Activated CD8-positive, alpha-beta T cell treated with anti-CD3 and anti-CD28 coated beads, Interleukin-2, amount 10 ng/mL, durations not matched to agents 7 days and 5 days (primary cell): ENCODE data around the gene SPATA2L. TPM values are rescaled to one million over a fixed set of nuclear protein-coding genes. Genes with fewer than 3 reads are reported as not detected.
"Not testable (repeated sequence)": the region's sequence is repeated elsewhere in the genome, so short reads cannot be mapped to it uniquely, and the experiment has no call there.

Source experiments
- ATAC-seq: fragments of 150-1000 bp; cut with Tn5 transposase; one replicate; pipeline ENCODE4 v1.10.0; 2021; ENCODE audit warnings: moderate library complexity
- CTCF ChIA-PET: fragments of 350-600 bp; sonication (Branson Sonifier 250); formaldehyde crosslinking; loops from one replicate; lab custom pipeline; 2021; ENCODE audit warnings: antibody characterized with exemption; lab: Charles Lee
- POLR2A ChIA-PET: fragments of 350-600 bp; sonication (Branson Sonifier 250); formaldehyde crosslinking; loops from one replicate; lab custom pipeline; 2021; ENCODE audit warnings: antibody characterized with exemption; lab: Charles Lee
- DNase-seq: peaks from one replicate; pipeline ENCODE4 v3.0.0-alpha.2; 2020
- H3K27ac Mint-ChIP-seq: one replicate; pipeline ENCODE4 v1.8.0; 2021; ENCODE audit warnings: mild to moderate bottlenecking, mixed read lengths
- H3K27me3 Mint-ChIP-seq: one replicate; pipeline ENCODE4 v1.8.0; 2021; ENCODE audit warnings: low read depth, mixed read lengths
- H3K36me3 Mint-ChIP-seq: one replicate; pipeline ENCODE4 v1.8.0; 2021; ENCODE audit warnings: low read depth, mixed read lengths
- H3K4me1 Mint-ChIP-seq: one replicate; pipeline ENCODE4 v1.8.0; 2021; ENCODE audit warnings: low read depth, mixed read lengths
- H3K4me3 Mint-ChIP-seq: one replicate; pipeline ENCODE4 v1.8.0; 2021; ENCODE audit warnings: mild to moderate bottlenecking, mixed read lengths
- H3K9me3 Mint-ChIP-seq: one replicate; pipeline ENCODE4 v1.8.0; 2022; ENCODE audit warnings: mixed read lengths; ENCODE audit not compliant: insufficient read depth
- total RNA-seq, 2 experiments: library from RNA; stranded (reverse); gene quantifications; one replicate each; pipeline ENCODE4 v1.2.3, GENCODE V29; 2021

Gene SPATA2L
- total RNA-seq, 2 experiments from 2014 or later: 6.1 to 7.0 TPM

GRCh38 chr16:89687092-89687940 lies 14.2 kb downstream of the SPATA2L start:
- ATAC-seq (peak; percentile 43), DNase-seq (peak; percentile 42)
- CTCF ChIA-PET: interaction anchor here (0.7 to 2.8 kb wide), 5 partner anchors 12 to 186 kb away, joined by 3 to 27 read pairs (median 4); partner anchors contain the start of genes CHMP1A, SPATA33 and TCF25
- Mint-ChIP-seq H3K4me3 (peak overlapping the region; percentile 91), H3K4me1 (peaks cover 20% of the 10 kb centered on the region), H3K9me3 (no peaks in the 10 kb centered on the region), H3K27ac (peak overlapping the region; percentile 86), H3K27me3 (no peaks in the 10 kb centered on the region), H3K36me3 (peaks cover 46% of the 10 kb centered on the region)
- POLR2A ChIA-PET: interaction anchor here (0.5 to 1.4 kb wide), 6 partner anchors 8 to 1142 kb away, joined by 3 to 4 read pairs (median 3); partner anchors contain the start of gene CHMP1A

DNA sequence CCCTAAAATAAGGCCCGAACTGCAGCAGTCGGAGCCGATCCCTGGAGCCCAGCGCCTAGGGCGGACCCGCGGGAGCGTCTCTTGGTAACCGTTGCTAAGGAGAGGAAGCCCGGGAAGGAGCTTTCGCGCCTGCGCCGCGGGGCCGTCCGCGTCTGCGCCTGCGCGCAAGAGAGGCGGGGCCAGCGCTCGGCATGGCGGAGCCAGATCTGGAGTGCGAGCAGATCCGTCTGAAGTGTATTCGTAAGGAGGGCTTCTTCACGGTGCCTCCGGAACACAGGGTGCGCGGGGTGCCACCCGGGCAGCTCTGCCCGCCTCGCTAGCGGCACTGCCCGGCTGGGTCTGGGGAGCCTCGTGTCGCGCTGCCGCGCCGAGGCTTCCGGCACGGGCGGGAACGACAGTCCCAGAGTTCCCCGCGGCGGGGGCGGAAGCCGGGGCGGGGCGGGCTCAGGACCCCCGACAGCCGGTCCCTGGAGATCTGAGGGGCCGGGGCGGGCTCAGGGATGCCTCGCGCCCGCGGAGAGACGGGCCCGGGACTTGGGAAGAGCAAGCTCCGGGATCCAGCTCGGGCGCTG lies 14.9 kb downstream of the SPATA2L start, which contains the start of gene CDK10:
Gene CDK10 (plus strand): TSS at position 170 of the 572 bp plus-strand sequence. CDS start 22 bp downstream, at position 192.
- peak within 1 kb of the TSS; percentile 93 for H3K27ac Mint-ChIP-seq
- peak within 1 kb of the TSS; percentile 91 for H3K4me3 Mint-ChIP-seq
- DNase-seq: peak; percentile 91
- H3K36me3 Mint-ChIP-seq: peaks cover 45% of the 10 kb centered on the region
- no peaks in the 10 kb centered on the region for H3K27me3 Mint-ChIP-seq
- peak; percentile 90 for ATAC-seq
- no peaks in the 10 kb centered on the region for H3K9me3 Mint-ChIP-seq
- CTCF ChIA-PET: interaction anchor here (0.7 to 2.4 kb wide), 5 partner anchors 13 to 187 kb away, joined by 3 to 27 read pairs (median 3); partner anchors contain the start of genes CHMP1A, SPATA2L, SPATA33 and TCF25
- POLR2A ChIA-PET: interaction anchor here (0.5 to 1.4 kb wide), 8 partner anchors 9 to 1142 kb away, joined by 3 to 4 read pairs (median 3); partner anchors contain the start of gene CHMP1A
- peaks cover 20% of the 10 kb centered on the region for H3K4me1 Mint-ChIP-seq

DNA sequence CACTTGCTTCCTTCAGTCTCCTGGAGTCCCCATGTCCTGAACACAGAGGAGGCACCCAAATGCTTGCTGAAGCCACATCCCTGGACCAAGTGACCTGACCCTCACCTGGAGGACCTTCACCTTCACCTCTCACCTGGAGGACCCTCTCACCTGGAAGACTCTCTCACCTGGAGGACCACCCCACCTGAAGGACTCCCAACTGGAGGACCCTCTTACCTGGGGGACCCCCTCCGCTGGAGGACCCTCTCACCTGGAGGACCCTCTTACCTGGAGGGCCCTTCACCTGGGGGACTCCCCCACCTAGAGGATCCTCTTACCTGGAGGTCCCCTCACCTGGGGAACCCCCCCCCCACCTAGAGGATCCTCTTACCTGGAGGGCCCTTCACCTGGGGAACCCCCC lies 15.6 kb downstream of the SPATA2L start:
- H3K27me3 Mint-ChIP-seq: no peaks in the 10 kb centered on the region
- ATAC-seq: no peak
- peaks cover 20% of the 10 kb centered on the region for H3K4me1 Mint-ChIP-seq
- ChIA-PET POLR2A (interaction anchor here (0.6 to 1.0 kb wide), 4 partner anchors 27 to 202 kb away, joined by 3 to 4 read pairs (median 3); partner anchors contain the start of gene CHMP1A), CTCF (interaction anchor here (0.7 to 2.4 kb wide), 4 partner anchors 14 to 188 kb away, joined by 3 to 27 read pairs (median 4); partner anchors contain the start of genes CHMP1A, SPATA2L, SPATA33 and TCF25)
- no peaks in the 10 kb centered on the region for H3K9me3 Mint-ChIP-seq
- H3K27ac Mint-ChIP-seq: no peak overlapping the region
- DNase-seq: no peak
- peak overlapping the region; percentile 91 for H3K4me3 Mint-ChIP-seq
- H3K36me3 Mint-ChIP-seq: peaks cover 45% of the 10 kb centered on the region

DNA sequence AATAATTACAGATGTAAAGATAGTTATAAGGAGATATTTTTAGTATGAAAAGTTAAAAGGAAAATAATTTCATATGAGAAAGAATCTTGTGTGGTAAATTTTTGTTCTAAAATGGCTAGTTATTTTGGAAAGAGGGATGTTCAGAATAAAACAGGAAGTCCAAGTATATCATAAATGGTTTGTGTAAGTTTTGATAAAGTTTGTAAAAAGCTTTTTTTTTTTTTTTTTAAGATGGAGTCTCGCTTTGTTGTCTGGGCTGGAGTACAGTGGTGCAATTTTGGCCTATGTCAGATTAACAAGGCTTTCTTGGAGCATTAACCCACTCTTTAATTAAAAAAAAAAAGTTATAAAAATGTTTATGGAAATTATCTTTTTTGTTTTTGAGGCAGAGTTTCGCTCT lies 23.2 kb downstream of the SPATA2L start:
- peaks cover 3% of the 10 kb centered on the region for H3K9me3 Mint-ChIP-seq
- DNase-seq (no peak), ATAC-seq (no peak)
- peaks cover 14% of the 10 kb centered on the region for H3K36me3 Mint-ChIP-seq
- no peak overlapping the region for H3K27ac Mint-ChIP-seq
- ChIA-PET POLR2A (no interaction called here), CTCF (no interaction called here)
- no peak overlapping the region for H3K4me3 Mint-ChIP-seq
- H3K4me1 Mint-ChIP-seq: no peaks in the 10 kb centered on the region
- no peaks in the 10 kb centered on the region for H3K27me3 Mint-ChIP-seq

- Mint-ChIP-seq H3K27me3 (no peaks in the 10 kb centered on the region), H3K4me1 (peaks cover 12% of the 10 kb centered on the region), H3K9me3 (no peaks in the 10 kb centered on the region), H3K27ac (no peak overlapping the region), H3K36me3 (peaks cover 4% of the 10 kb centered on the region), H3K4me3 (no peak overlapping the region)
- ChIA-PET POLR2A (no interaction called here), CTCF (no interaction called here)
- no peak for ATAC-seq
- no peak for DNase-seq
Measured at GRCh38 chr16:89672177-89672941, 29.1 kb downstream of the SPATA2L start.

DNA sequence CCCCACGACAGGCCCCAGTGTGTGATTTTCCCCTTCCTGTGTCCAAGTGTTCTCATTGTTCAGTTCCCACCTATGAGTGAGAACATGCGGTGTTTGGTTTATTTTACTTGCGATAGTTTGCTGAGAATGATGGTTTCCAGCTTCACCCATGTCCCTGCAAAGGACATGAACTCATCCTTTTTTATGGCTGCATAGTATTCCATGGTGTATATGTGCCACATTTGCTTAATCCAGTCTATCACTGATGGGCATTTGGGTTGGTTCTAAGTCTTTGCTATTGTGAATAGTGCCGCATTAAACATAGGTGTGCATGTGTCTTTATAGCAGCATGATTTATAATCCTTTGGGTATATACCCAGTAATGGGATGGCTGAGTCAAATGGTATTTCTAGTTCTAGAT lies 29.9 kb downstream of the SPATA2L start:
- not testable (repeated sequence) for ATAC-seq, H3K4me3 Mint-ChIP-seq, DNase-seq, H3K36me3 Mint-ChIP-seq, H3K9me3 Mint-ChIP-seq, H3K27ac Mint-ChIP-seq, H3K27me3 Mint-ChIP-seq
- ChIA-PET CTCF (interaction anchor here (0.7 kb wide), 1 partner anchor 692 kb away, joined by 4 read pairs; no protein-coding TSS in a partner anchor), POLR2A (interaction anchor here (0.6 to 1.9 kb wide), 2 partner anchors 13 to 34 kb away, joined by 3 to 7 read pairs; partner anchors contain the start of genes CHMP1A and SPATA33)
- peaks cover 12% of the 10 kb centered on the region for H3K4me1 Mint-ChIP-seq

DNA sequence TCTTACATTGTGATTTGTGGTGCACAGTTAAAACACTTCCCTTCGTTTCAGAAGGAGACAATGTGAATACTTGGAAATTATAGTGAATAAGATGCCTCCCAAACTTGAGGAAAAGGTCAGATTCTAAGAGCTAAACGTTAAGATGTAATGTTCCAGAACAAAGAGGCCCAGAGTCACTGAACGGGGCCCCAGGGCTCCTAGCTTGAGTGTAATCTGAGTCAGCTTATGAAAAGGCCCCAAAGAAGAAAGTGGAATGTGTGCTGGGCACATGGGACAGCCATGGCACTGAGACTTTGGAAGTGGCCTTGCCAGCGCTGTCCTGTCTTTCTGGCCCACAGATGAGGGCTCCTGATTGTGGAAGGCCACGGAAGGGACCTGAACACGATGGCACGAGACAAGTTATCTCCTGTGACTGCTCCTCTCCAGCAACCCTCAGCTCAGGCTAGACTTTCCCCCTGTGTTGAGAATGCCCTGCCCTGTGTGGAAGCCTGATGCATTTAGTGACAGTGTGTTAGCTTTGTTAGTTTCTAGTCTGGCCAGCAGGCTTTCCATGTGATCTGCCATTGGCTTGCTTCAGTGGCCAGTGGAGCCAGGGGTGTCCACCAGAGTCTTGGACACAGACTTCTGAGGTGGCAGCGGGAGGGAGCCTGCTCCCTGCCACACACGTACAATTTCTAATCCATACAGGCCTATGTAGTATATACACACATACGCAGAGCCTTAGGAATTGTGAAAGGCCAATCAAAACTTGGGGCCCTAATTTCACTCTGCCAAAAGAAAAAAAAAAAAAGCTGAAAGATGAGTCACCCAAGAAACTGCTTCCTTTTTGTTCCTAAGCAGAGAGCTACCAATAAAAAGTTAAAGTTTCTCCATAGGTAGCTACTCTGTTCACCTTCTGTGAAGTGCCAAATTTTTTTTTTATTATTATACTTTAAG lies 30.7 kb downstream of the SPATA2L start:
- POLR2A ChIA-PET: interaction anchor here (0.6 to 1.9 kb wide), 2 partner anchors 12 to 33 kb away, joined by 3 to 7 read pairs; partner anchors contain the start of genes CHMP1A and SPATA33
- Mint-ChIP-seq H3K9me3 (no peaks in the 10 kb centered on the region), H3K4me1 (peaks cover 12% of the 10 kb centered on the region), H3K36me3 (peaks cover 4% of the 10 kb centered on the region), H3K27me3 (no peaks in the 10 kb centered on the region), H3K27ac (no peak overlapping the region), H3K4me3 (no peak overlapping the region)
- ATAC-seq (no peak), DNase-seq (no peak)
- CTCF ChIA-PET: interaction anchor here (0.7 to 1.4 kb wide), 2 partner anchors 29 to 692 kb away, joined by 4 to 5 read pairs; no protein-coding TSS in a partner anchor

- no peaks in the 10 kb centered on the region for H3K27me3 Mint-ChIP-seq
- H3K9me3 Mint-ChIP-seq: no peaks in the 10 kb centered on the region
- no peak for DNase-seq
- no peak for ATAC-seq
- no peak overlapping the region for H3K4me3 Mint-ChIP-seq
- H3K36me3 Mint-ChIP-seq: peaks cover 3% of the 10 kb centered on the region
- peaks cover 12% of the 10 kb centered on the region for H3K4me1 Mint-ChIP-seq
- ChIA-PET POLR2A (interaction anchor here (1.9 kb wide), 1 partner anchor 11 kb away, joined by 7 read pairs; the partner anchor contains the start of genes CHMP1A and SPATA33), CTCF (interaction anchor here (1.4 kb wide), 1 partner anchor 30 kb away, joined by 5 read pairs; no protein-coding TSS in a partner anchor)
- no peak overlapping the region for H3K27ac Mint-ChIP-seq
Measured at GRCh38 chr16:89669755-89670154, 31.8 kb downstream of the SPATA2L start.

DNA sequence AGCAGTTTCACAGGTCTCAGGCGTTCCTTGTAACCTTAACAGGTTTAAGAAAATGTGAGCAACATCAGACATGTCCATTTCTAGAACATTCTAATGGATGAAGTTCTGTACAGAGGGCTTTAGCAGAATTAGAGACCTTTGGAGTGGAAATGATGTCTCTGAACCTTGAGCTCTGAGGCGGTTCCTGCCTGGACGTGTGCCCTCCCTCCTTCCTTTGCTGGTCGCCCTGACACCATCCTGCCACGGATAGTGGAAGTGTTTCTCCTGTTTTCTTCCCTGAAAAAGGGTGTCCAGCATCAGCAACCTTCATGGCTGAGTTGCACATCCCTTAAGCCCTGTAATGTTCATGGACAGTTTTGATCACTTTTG lies 32.7 kb downstream of the SPATA2L start:
- H3K4me3 Mint-ChIP-seq: no peak overlapping the region
- POLR2A ChIA-PET: no interaction called here

DNA sequence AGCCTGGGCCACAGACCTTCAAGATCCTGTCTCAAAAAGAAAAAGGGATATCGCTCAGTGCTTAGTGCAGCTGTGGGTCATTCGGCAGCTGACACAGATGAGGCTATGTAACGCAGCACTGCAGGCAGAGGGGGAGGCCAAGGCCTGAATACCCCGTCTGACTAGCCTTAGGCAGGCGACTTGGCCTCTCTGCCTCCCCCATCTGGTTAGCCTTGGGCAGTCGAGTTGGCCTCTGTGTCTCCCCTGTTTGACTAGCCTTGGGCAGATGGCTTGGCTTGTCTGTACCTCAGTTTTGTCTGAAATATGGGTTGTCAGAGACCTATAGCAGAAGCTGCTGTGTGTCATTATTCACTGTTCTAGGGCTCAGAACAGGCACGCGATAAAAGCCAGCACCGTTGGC lies 33.9 kb downstream of the SPATA2L start:
- CTCF ChIA-PET: interaction anchor here (1.6 kb wide), 1 partner anchor 33 kb away, joined by 8 read pairs; the partner anchor contains the start of gene SPATA2L
- POLR2A ChIA-PET: no interaction called here
- H3K9me3 Mint-ChIP-seq: no peaks in the 10 kb centered on the region
- ATAC-seq: no peak
- H3K4me1 Mint-ChIP-seq: peaks cover 12% of the 10 kb centered on the region
- peaks cover 14% of the 10 kb centered on the region for H3K36me3 Mint-ChIP-seq
- no peaks in the 10 kb centered on the region for H3K27me3 Mint-ChIP-seq
- no peak overlapping the region for H3K27ac Mint-ChIP-seq
- no peak for DNase-seq
- no peak overlapping the region for H3K4me3 Mint-ChIP-seq

More for the DNA sequence above, 32.7 kb downstream of the SPATA2L start:
- Mint-ChIP-seq H3K36me3 (peaks cover 9% of the 10 kb centered on the region), H3K9me3 (no peaks in the 10 kb centered on the region), H3K4me1 (peaks cover 12% of the 10 kb centered on the region), H3K27ac (no peak overlapping the region), H3K27me3 (no peaks in the 10 kb centered on the region)
- CTCF ChIA-PET: interaction anchor here (0.8 to 1.6 kb wide), 3 partner anchors 32 to 453 kb away, joined by 3 to 8 read pairs (median 3); partner anchors contain the start of gene SPATA2L
- no peak for DNase-seq
- ATAC-seq: no peak
